ENCODE measurements around the gene KMT2C.

DNA sequence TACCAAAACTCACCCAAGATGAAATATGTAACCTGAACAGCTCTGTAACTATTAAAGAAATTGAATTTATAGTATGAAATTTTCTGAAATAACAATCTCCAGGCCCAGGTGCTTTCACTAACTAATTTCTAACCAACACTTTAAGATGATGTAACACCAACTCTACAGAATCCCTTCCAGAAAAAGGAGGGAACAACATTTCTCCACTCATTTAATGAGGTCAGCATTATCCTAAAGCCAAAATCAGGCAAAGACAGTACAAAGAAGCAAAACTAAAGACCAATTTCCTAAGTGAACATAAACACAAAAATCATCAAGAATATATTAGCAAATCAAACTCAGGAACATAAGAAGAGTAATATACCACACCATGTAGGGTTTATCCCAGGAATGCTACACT is 65.5 kb downstream of the KMT2C start:
- TF ChIP-seq, protein P1, sequence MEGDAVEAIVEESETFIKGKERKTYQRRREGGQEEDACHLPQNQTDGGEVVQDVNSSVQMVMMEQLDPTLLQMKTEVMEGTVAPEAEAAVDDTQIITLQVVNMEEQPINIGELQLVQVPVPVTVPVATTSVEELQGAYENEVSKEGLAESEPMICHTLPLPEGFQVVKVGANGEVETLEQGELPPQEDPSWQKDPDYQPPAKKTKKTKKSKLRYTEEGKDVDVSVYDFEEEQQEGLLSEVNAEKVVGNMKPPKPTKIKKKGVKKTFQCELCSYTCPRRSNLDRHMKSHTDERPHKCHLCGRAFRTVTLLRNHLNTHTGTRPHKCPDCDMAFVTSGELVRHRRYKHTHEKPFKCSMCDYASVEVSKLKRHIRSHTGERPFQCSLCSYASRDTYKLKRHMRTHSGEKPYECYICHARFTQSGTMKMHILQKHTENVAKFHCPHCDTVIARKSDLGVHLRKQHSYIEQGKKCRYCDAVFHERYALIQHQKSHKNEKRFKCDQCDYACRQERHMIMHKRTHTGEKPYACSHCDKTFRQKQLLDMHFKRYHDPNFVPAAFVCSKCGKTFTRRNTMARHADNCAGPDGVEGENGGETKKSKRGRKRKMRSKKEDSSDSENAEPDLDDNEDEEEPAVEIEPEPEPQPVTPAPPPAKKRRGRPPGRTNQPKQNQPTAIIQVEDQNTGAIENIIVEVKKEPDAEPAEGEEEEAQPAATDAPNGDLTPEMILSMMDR (IDR thresholded peaks at IDR 0.05) = no peak
- no peak for TF ChIP-seq POLR2A (IDR thresholded peaks at IDR 0.05)
